Thyroid gland (tissue), 4 donors: ENCODE data around the gene NAT8L.
A peak's percentile ranks its signal among the peaks of the same experiment; 100 is the strongest.

Experiments used
- CTCF ChIP-seq, 6 experiments: fragments of 200-600 bp in 3 of 6; fragments of 450-650 bp in 3 of 6; sonication (generic) in 3 of 6; IDR thresholded peaks; one replicate each; pipeline ENCODE4 v1.5.1; 2016 to 2019; ENCODE audit warnings: antibody characterized with exemption in 6 of 6, mild to moderate bottlenecking in 2 of 6, inconsistent platforms in 1 of 6, moderate library complexity in 1 of 6
- POLR2A ChIP-seq, 2 donors: fragments of 450-650 bp; IDR thresholded peaks; one replicate each; pipeline ENCODE4 v1.6.1; 2017; ENCODE audit warnings: antibody characterized with exemption in 2 of 2, mild to moderate bottlenecking in 2 of 2, moderate library complexity in 1 of 2

- peak in 1 of 6 experiments; percentile 17 for TF ChIP-seq CTCF (IDR thresholded peaks at IDR 0.05)
- no peak for TF ChIP-seq POLR2A (IDR thresholded peaks at IDR 0.05)
Measured at GRCh38 chr4:2087170-2087569, 28.0 kb downstream of the NAT8L start.
